GM21367 (cell line): ENCODE data around the gene TOX3.

Experiments
- ATAC-seq: cut with Tn5 transposase; IDR thresholded peaks from one replicate; pipeline ENCODE4 v1.9.1; 2021; ENCODE audit not compliant: unreplicated experiment

Gene TOX3

GRCh38 chr16:52455549-52456277 lies 91.2 kb downstream of the TOX3 start:
- ATAC-seq = no peak

GRCh38 chr16:52453644-52454043 lies 93.3 kb downstream of the TOX3 start:
- no peak for ATAC-seq

- no peak for ATAC-seq
These were observed 94.9 kb downstream of the TOX3 start for GRCh38 chr16:52451971-52452421.

- ATAC-seq = no peak
These were observed 96.0 kb downstream of the TOX3 start for GRCh38 chr16:52450916-52451315.

GRCh38 chr16:52450241-52450640 lies 96.7 kb downstream of the TOX3 start:
- ATAC-seq = no peak

- ATAC-seq = no peak
These were observed 100.9 kb downstream of the TOX3 start for GRCh38 chr16:52446080-52446479.

GRCh38 chr16:52441886-52442285 lies 105.1 kb downstream of the TOX3 start:
- no peak for ATAC-seq

- no peak for ATAC-seq
These were observed 106.7 kb downstream of the TOX3 start for GRCh38 chr16:52440248-52440647.

- ATAC-seq = no peak
These were observed 107.2 kb downstream of the TOX3 start for GRCh38 chr16:52439750-52440149.

- no peak for ATAC-seq
These were observed 107.7 kb downstream of the TOX3 start for GRCh38 chr16:52439171-52439701.

GRCh38 chr16:52437277-52437670 lies 109.7 kb downstream of the TOX3 start:
- ATAC-seq = no peak

- no peak for ATAC-seq
These were observed 110.3 kb downstream of the TOX3 start for GRCh38 chr16:52436339-52437276.

- no peak for ATAC-seq
These were observed 112.7 kb downstream of the TOX3 start for GRCh38 chr16:52434224-52434623.

- no peak for ATAC-seq
These were observed 113.3 kb downstream of the TOX3 start for GRCh38 chr16:52433643-52434042.

GRCh38 chr16:52424591-52424990 lies 122.4 kb downstream of the TOX3 start:
- no peak for ATAC-seq

- ATAC-seq = no peak
These were observed 124.6 kb downstream of the TOX3 start for GRCh38 chr16:52422307-52422706.

GRCh38 chr16:52418201-52418600 lies 128.7 kb downstream of the TOX3 start:
- ATAC-seq = no peak

- no peak for ATAC-seq
These were observed 130.1 kb downstream of the TOX3 start for GRCh38 chr16:52416888-52417287.

- ATAC-seq = no peak
These were observed 135.9 kb downstream of the TOX3 start for GRCh38 chr16:52411011-52411410.

GRCh38 chr16:52408191-52408845 lies 138.6 kb downstream of the TOX3 start:
- no peak for ATAC-seq

GRCh38 chr16:52407778-52408177 lies 139.2 kb downstream of the TOX3 start:
- ATAC-seq = no peak
